Gastroesophageal sphincter (tissue), 3 donors: ENCODE results near the gene BCL11A.

Experiments used
- EP300 ChIP-seq: sonication (generic); formaldehyde crosslinking; IDR thresholded peaks from one replicate; pipeline ENCODE4 v1.6.1; 2017; ENCODE audit warnings: antibody characterized with exemption, mild to moderate bottlenecking
- TF ChIP-seq, protein P1 (sequence below), 4 experiments: fragments of 200-600 bp in 2 of 4; fragments of 450-650 bp in 2 of 4; sonication (generic) in 1 of 4; IDR thresholded peaks; one replicate each; pipeline ENCODE4 v1.5.1; 2017 to 2019; ENCODE audit warnings: antibody characterized with exemption in 4 of 4, mild to moderate bottlenecking in 2 of 4, moderate library complexity in 2 of 4

DNA sequence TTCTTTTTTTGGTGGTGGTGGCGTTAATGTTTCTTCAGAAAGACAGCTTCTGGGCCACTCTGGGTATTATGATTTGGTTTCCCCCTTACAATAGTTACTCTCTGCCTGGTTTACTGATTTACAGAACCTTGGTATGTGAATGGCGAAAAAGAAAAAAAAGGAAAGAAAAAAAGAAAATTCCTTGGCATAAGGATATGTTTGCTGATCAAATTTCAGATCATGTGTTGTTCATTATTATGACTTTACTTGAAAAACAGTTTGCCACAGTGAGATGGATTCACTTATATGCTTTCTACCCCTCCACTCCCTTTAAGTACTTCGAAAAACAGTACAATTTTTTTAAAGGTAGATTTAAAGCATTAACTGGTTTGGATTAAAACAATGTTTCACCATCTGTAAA lies 21.0 kb downstream of the BCL11A start:
- TF ChIP-seq, protein P1, sequence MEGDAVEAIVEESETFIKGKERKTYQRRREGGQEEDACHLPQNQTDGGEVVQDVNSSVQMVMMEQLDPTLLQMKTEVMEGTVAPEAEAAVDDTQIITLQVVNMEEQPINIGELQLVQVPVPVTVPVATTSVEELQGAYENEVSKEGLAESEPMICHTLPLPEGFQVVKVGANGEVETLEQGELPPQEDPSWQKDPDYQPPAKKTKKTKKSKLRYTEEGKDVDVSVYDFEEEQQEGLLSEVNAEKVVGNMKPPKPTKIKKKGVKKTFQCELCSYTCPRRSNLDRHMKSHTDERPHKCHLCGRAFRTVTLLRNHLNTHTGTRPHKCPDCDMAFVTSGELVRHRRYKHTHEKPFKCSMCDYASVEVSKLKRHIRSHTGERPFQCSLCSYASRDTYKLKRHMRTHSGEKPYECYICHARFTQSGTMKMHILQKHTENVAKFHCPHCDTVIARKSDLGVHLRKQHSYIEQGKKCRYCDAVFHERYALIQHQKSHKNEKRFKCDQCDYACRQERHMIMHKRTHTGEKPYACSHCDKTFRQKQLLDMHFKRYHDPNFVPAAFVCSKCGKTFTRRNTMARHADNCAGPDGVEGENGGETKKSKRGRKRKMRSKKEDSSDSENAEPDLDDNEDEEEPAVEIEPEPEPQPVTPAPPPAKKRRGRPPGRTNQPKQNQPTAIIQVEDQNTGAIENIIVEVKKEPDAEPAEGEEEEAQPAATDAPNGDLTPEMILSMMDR (IDR thresholded peaks at IDR 0.05) = no peak
- no peak for TF ChIP-seq EP300
